ENCODE results near the gene HGD.
A peak's percentile ranks its signal among the peaks of the same experiment; 100 is the strongest.
"Not testable (repeated sequence)": the region's sequence is repeated elsewhere in the genome, so short reads cannot be mapped to it uniquely, and the experiment has no call there.

Gene HGD

GRCh38 chr3:120636795-120637401 is 45.1 kb downstream of the HGD start:
- FAIRE-seq, result no peak

- no peak for FAIRE-seq
These were observed 47.5 kb downstream of the HGD start for GRCh38 chr3:120634539-120634938.

GRCh38 chr3:120625159-120625586 is 56.9 kb downstream of the HGD start:
- no peak for FAIRE-seq

GRCh38 chr3:120623727-120624093 is 58.3 kb downstream of the HGD start:
- no peak for FAIRE-seq

GRCh38 chr3:120622870-120623726 is 58.9 kb downstream of the HGD start:
- FAIRE-seq, result no peak

- FAIRE-seq, result no peak
These were observed 59.6 kb downstream of the HGD start for GRCh38 chr3:120622457-120622856.

- FAIRE-seq, result not testable (repeated sequence)
These were observed 65.3 kb downstream of the HGD start for GRCh38 chr3:120616745-120617144.

GRCh38 chr3:120615847-120616609 is 66.0 kb downstream of the HGD start:
- FAIRE-seq, result no peak

- no peak for FAIRE-seq
These were observed 67.3 kb downstream of the HGD start for GRCh38 chr3:120614765-120615164.

GRCh38 chr3:120608506-120608905 is 73.5 kb downstream of the HGD start:
- FAIRE-seq, result no peak

- no peak for FAIRE-seq
These were observed 77.3 kb downstream of the HGD start for GRCh38 chr3:120604784-120605183.

GRCh38 chr3:120604382-120604781 is 77.7 kb downstream of the HGD start:
- FAIRE-seq, result no peak

GRCh38 chr3:120602682-120603081 is 79.4 kb downstream of the HGD start:
- FAIRE-seq, result no peak

- FAIRE-seq, result no peak
These were observed 80.5 kb downstream of the HGD start for GRCh38 chr3:120601554-120601953.

GRCh38 chr3:120599211-120599610 is 82.8 kb downstream of the HGD start:
- FAIRE-seq, result no peak

- FAIRE-seq, result no peak
These were observed 84.5 kb downstream of the HGD start for GRCh38 chr3:120597445-120598049.

- peak; percentile 64 for FAIRE-seq
These were observed 85.2 kb downstream of the HGD start for GRCh38 chr3:120596853-120597223.

GRCh38 chr3:120596116-120596852 is 85.8 kb downstream of the HGD start, which contains the start of gene NDUFB4:
NDUFB4 (plus strand) TSS chr3:120596336; CDS start chr3:120596360, 24 bp downstream.
- FAIRE-seq, result peak; percentile 96

GRCh38 chr3:120595788-120596115 is 86.3 kb downstream of the HGD start:
- no peak for FAIRE-seq

GRCh38 chr3:120587332-120587975 is 94.6 kb downstream of the HGD start:
- FAIRE-seq, result no peak
